HepG2 (cell line): Measurements from ENCODE around the gene LEMD3. TPM values are rescaled to one million over a fixed set of nuclear protein-coding genes. Genes with fewer than 3 reads are reported as not detected.

ENCODE experiments used
- AHR ChIP-seq: IDR thresholded peaks from 2 replicates; pipeline ENCODE4 v1.6.1; 2018; ENCODE audit warnings: missing genetic modification reagents, missing compliant biosample characterization
- ARNT2 ChIP-seq: sonication (generic); formaldehyde crosslinking; IDR thresholded peaks from 2 replicates; pipeline ENCODE4 v1.8.0; 2022; ENCODE audit warnings: mild to moderate bottlenecking, low read depth, missing genetic modification reagents, moderate library complexity
- BORCS8-MEF2B ChIP-seq: sonication (generic); formaldehyde crosslinking; IDR thresholded peaks from 2 replicates; pipeline ENCODE4 v1.8.0; 2022; ENCODE audit warnings: mild to moderate bottlenecking, missing genetic modification reagents
- FOXJ3 ChIP-seq: sonication (generic); formaldehyde crosslinking; IDR thresholded peaks from 2 replicates; pipeline ENCODE4 v1.4.0; 2020; ENCODE audit warnings: missing genetic modification reagents, mild to moderate bottlenecking, borderline replicate concordance
- HMG20B ChIP-seq: conservative IDR thresholded peaks from 2 replicates; pipeline ENCODE4 v1.6.1; 2016; ENCODE audit warnings: missing genetic modification reagents, missing compliant biosample characterization
- HOXA5 ChIP-seq: sonication (generic); formaldehyde crosslinking; IDR thresholded peaks from 2 replicates; pipeline ENCODE4 v1.4.0; 2020; ENCODE audit warnings: missing genetic modification reagents
- IRX3 ChIP-seq: sonication (generic); formaldehyde crosslinking; IDR thresholded peaks from 2 replicates; pipeline ENCODE4 v1.8.1; 2023; ENCODE audit warnings: mild to moderate bottlenecking, low read depth, missing genetic modification reagents, borderline replicate concordance
- KDM3A ChIP-seq: IDR thresholded peaks from 2 replicates; pipeline ENCODE4 v1.6.1; 2018; ENCODE audit warnings: low read depth, missing compliant biosample characterization
- KDM6A ChIP-seq: IDR thresholded peaks from 2 replicates; pipeline ENCODE4 v1.6.1; 2016; ENCODE audit warnings: low read depth
- LCORL ChIP-seq, 2 experiments: fragments of 450-650 bp in 1 of 2; sonication (generic) in 1 of 2; formaldehyde crosslinking in 1 of 2; IDR thresholded peaks; 2 replicates each; pipeline versions ENCODE4 v1.5.0 to v1.6.1; 2017 to 2020; ENCODE audit warnings: antibody characterized with exemption in 1 of 2, missing genetic modification reagents in 1 of 2
- MTA3 ChIP-seq: sonication (generic); formaldehyde crosslinking; IDR thresholded peaks from 2 replicates; pipeline ENCODE4 v1.4.0; 2020; ENCODE audit warnings: missing genetic modification reagents
- MYC ChIP-seq: sonication (generic); formaldehyde crosslinking; IDR thresholded peaks from 2 replicates; pipeline ENCODE4 v1.9.0; 2021; ENCODE audit warnings: missing genetic modification reagents, borderline replicate concordance
- NFRKB ChIP-seq: fragments of 450-650 bp; IDR thresholded peaks from 2 replicates; pipeline ENCODE4 v1.6.1; 2017
- PRDM4 ChIP-seq: sonication (generic); formaldehyde crosslinking; IDR thresholded peaks from 2 replicates; pipeline ENCODE4 v1.9.0; 2021; ENCODE audit warnings: missing genetic modification reagents, borderline replicate concordance
- SMAD1 ChIP-seq: sonication (generic); formaldehyde crosslinking; IDR thresholded peaks from 2 replicates; pipeline ENCODE4 v1.4.0; 2020; ENCODE audit warnings: missing genetic modification reagents, low read depth, mild to moderate bottlenecking, borderline replicate concordance
- TCF7L2 ChIP-seq: IDR thresholded peaks from 2 replicates; pipeline ENCODE4 v1.6.1; 2011; ENCODE audit warnings: mild to moderate bottlenecking, low read depth, low read length, moderate library complexity
- ZBTB1 ChIP-seq: sonication (generic); formaldehyde crosslinking; IDR thresholded peaks from 2 replicates; pipeline ENCODE4 v1.4.0; 2020; ENCODE audit warnings: missing genetic modification reagents, borderline replicate concordance
- ZBTB37 ChIP-seq: sonication (generic); formaldehyde crosslinking; IDR thresholded peaks from 2 replicates; pipeline ENCODE4 v1.4.0; 2020; ENCODE audit warnings: mild to moderate bottlenecking, missing genetic modification reagents
- ZNF10 ChIP-seq: sonication (generic); formaldehyde crosslinking; IDR thresholded peaks from 2 replicates; pipeline ENCODE4 v1.4.0; 2020; ENCODE audit warnings: mild to moderate bottlenecking, low read depth, missing genetic modification reagents, borderline replicate concordance
- ZNF251 ChIP-seq: sonication (generic); formaldehyde crosslinking; IDR thresholded peaks from 2 replicates; pipeline ENCODE4 v1.9.0; 2021; ENCODE audit warnings: mild to moderate bottlenecking, missing genetic modification reagents
- ZNF350 ChIP-seq: sonication (generic); formaldehyde crosslinking; IDR thresholded peaks from 2 replicates; pipeline ENCODE4 v1.4.0; 2020; ENCODE audit warnings: mild to moderate bottlenecking, low read depth, missing genetic modification reagents, borderline replicate concordance
- ZNF468 ChIP-seq: sonication (generic); formaldehyde crosslinking; IDR thresholded peaks from 2 replicates; pipeline ENCODE4 v1.8.0; 2022; ENCODE audit warnings: mild to moderate bottlenecking, moderate library complexity, missing genetic modification reagents
- ZNF564 ChIP-seq: sonication (generic); formaldehyde crosslinking; IDR thresholded peaks from 2 replicates; pipeline ENCODE4 v1.8.1; 2023; ENCODE audit warnings: mild to moderate bottlenecking, missing genetic modification reagents
- ZNF615 ChIP-seq: sonication (generic); formaldehyde crosslinking; IDR thresholded peaks from 2 replicates; pipeline ENCODE4 v1.5.0; 2020; ENCODE audit warnings: mild to moderate bottlenecking, missing genetic modification reagents, borderline replicate concordance
- ZNF660 ChIP-seq: sonication (generic); formaldehyde crosslinking; IDR thresholded peaks from 2 replicates; pipeline ENCODE4 v1.5.1; 2020; ENCODE audit warnings: mild to moderate bottlenecking, low read depth, missing genetic modification reagents, borderline replicate concordance
- ZSCAN29 ChIP-seq: sonication (generic); formaldehyde crosslinking; conservative IDR thresholded peaks from 2 replicates; pipeline ENCODE4 v1.4.0; 2020; ENCODE audit warnings: mild to moderate bottlenecking, missing genetic modification reagents
- polyA plus RNA-seq, 8 experiments: library from polyadenylated mRNA; depleted of rRNA in 3 of 8; stranded (reverse) in 7 of 8; unstranded in 1 of 8; fragments of >200 nt; fragmentation: Illumina TruSeq in 4 of 8; extraction: Trizol in 4 of 8; gene quantifications; 2 replicates each; pipeline versions ENCODE4 v1.2.1 to v1.2.3, GENCODE V29; 2011 to 2016; ENCODE audit warnings: low read depth in 4 of 8, missing spikeins in 1 of 8, mixed read lengths in 1 of 8; ENCODE audit not compliant: insufficient read depth in 1 of 8
- total RNA-seq, 5 experiments: library from RNA; depleted of rRNA; stranded (reverse); fragments of >200 nt; fragmentation: Illumina TruSeq; extraction: Trizol; gene quantifications; 2 replicates each; pipeline ENCODE4 v1.2.3, GENCODE V29; 2016; ENCODE audit warnings: low read depth in 1 of 5

Gene LEMD3
- total and polyA plus RNA-seq, 2 of the 13 experiments (the other 11 are each of a cell fraction or from before 2014, with no cell fraction given): 9.3 to 18.7 TPM

- TF ChIP-seq ZNF564 (CRISPR knock-in tag): peak; percentile 98
- peak; percentile 100 for TF ChIP-seq BORCS8-MEF2B
- TF ChIP-seq ZBTB1 (CRISPR knock-in tag): peak; percentile 83; the same call in 1 of the 2 replicates
- TF ChIP-seq HOXA5 (CRISPR knock-in tag): 0 out of 2 replicates have a peak, but pooled peaks have one; percentile 91
- TF ChIP-seq MTA3 (CRISPR knock-in tag): no peak
- peak; percentile 93; the same call in 1 of the 2 replicates for TF ChIP-seq ZNF660 (CRISPR knock-in tag)
- peak; percentile 100 for TF ChIP-seq IRX3
- TF ChIP-seq ZNF251: peak; percentile 99
- no peak; the same call in 1 of the 2 replicates for TF ChIP-seq ZNF615 (CRISPR knock-in tag)
- no peak for TF ChIP-seq TCF7L2
- no peak for TF ChIP-seq LCORL (IDR thresholded peaks at IDR 0.05)
- TF ChIP-seq LCORL (CRISPR knock-in tag; IDR thresholded peaks at IDR 0.05): no peak
- TF ChIP-seq SMAD1: peak; percentile 95; the same call in 1 of the 2 replicates
- TF ChIP-seq ZBTB37 (CRISPR knock-in tag): peak; percentile 82
- TF ChIP-seq ZSCAN29: 0 out of 2 replicates have a peak, but pooled peaks have one; percentile 84
- TF ChIP-seq KDM6A (CRISPR knock-in tag): no peak
- TF ChIP-seq NFRKB: no peak
- no peak for TF ChIP-seq ZNF10 (CRISPR knock-in tag)
- TF ChIP-seq KDM3A (CRISPR knock-in tag): peak; percentile 75; the same call in 1 of the 2 replicates
- TF ChIP-seq ZNF468 (CRISPR knock-in tag): peak; percentile 96
- TF ChIP-seq FOXJ3 (CRISPR knock-in tag): peak; percentile 84
- TF ChIP-seq MYC (CRISPR knock-in tag): peak; percentile 89
- peak; percentile 98 for TF ChIP-seq AHR (CRISPR knock-in tag)
- TF ChIP-seq ARNT2 (CRISPR knock-in tag): peak; percentile 99
- peak; percentile 95 for TF ChIP-seq ZNF350 (CRISPR knock-in tag)
- peak; percentile 89 for TF ChIP-seq HMG20B (CRISPR knock-in tag)
- peak; percentile 89; the same call in 1 of the 2 replicates for TF ChIP-seq PRDM4 (CRISPR knock-in tag)
Observed at GRCh38 chr12:65169320-65170208, at the start of gene LEMD3 (continued).
